Measurements from ENCODE around the gene CHIC2. TPM values are rescaled to one million over a fixed set of nuclear protein-coding genes. Genes with fewer than 3 reads are reported as not detected.

CHIC2 gene
- polyA plus RNA-seq, 1 donor (not counting 4 experiments of a cell fraction or from before 2014, with no cell fraction given), result 21.9 TPM

- no peak for DNase-seq (ENCODE audit: low read depth, low spot score)
- Histone ChIP-seq H3K27me3 (ENCODE audit: control insufficient read depth, extremely low read depth, insufficient read depth, low read length) (peaks cover 62% of the 10 kb centered on the region), H3K9me3 (ENCODE audit: control insufficient read depth, low read depth, low read length) (no peaks in the 10 kb centered on the region), H3K9ac (ENCODE audit: control insufficient read depth, extremely low read depth, insufficient read depth, low read length) (no peak overlapping the region), H3K79me2 (ENCODE audit: control insufficient read depth, insufficient read depth, low read length) (no peaks in the 10 kb centered on the region), H3K27ac (ENCODE audit: control insufficient read depth, insufficient read depth, low read length) (no peak overlapping the region), H3K4me3 (ENCODE audit: control insufficient read depth in 2 of 3, extremely low read depth in 1 of 3, insufficient read depth in 2 of 3, low read depth in 1 of 3, low read length in 3 of 3) (no peak overlapping the region), H3K4me1 (ENCODE audit: control insufficient read depth, extremely low read depth, insufficient read depth, low read length) (peaks cover 24% of the 10 kb centered on the region), H3K9me1 (ENCODE audit: control insufficient read depth, extremely low read depth, insufficient read depth, low read length) (no peaks in the 10 kb centered on the region), H4K20me1 (ENCODE audit: control insufficient read depth, extremely low read depth, insufficient read depth, low read length) (no peaks in the 10 kb centered on the region), H2AFZ (ENCODE audit: control insufficient read depth, low read length) (no peak overlapping the region), H3K4me2 (ENCODE audit: control insufficient read depth, extremely low read depth, insufficient read depth, low read depth, low read length) (no peak overlapping the region), H3K36me3 (ENCODE audit: control insufficient read depth in 2 of 2, extremely low read depth in 1 of 2, insufficient read depth in 2 of 2, low read length in 2 of 2) (no peaks in the 10 kb centered on the region)
- no peak for FAIRE-seq
- dilution Hi-C loops (cut with MboI; ENCODE audit: extremely low pct_ligation_motif_present, low sequenced_read_pairs), result no loop called here
- TF ChIP-seq, protein P1, sequence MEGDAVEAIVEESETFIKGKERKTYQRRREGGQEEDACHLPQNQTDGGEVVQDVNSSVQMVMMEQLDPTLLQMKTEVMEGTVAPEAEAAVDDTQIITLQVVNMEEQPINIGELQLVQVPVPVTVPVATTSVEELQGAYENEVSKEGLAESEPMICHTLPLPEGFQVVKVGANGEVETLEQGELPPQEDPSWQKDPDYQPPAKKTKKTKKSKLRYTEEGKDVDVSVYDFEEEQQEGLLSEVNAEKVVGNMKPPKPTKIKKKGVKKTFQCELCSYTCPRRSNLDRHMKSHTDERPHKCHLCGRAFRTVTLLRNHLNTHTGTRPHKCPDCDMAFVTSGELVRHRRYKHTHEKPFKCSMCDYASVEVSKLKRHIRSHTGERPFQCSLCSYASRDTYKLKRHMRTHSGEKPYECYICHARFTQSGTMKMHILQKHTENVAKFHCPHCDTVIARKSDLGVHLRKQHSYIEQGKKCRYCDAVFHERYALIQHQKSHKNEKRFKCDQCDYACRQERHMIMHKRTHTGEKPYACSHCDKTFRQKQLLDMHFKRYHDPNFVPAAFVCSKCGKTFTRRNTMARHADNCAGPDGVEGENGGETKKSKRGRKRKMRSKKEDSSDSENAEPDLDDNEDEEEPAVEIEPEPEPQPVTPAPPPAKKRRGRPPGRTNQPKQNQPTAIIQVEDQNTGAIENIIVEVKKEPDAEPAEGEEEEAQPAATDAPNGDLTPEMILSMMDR (optimal IDR thresholded peaks at IDR 0.05 in 1 of 3, IDR thresholded peaks at IDR 0.05 in 1 of 3, conservative IDR thresholded peaks at IDR 0.05 in 1 of 3; ENCODE audit: extremely low read depth in 1 of 3, insufficient read depth in 2 of 3, low read length in 3 of 3), result no peak
- TF ChIP-seq EZH2 (IDR thresholded peaks at IDR 0.05; ENCODE audit: low read length), result no peak
Observed at GRCh38 chr4:54094451-54094850, 30.0 kb upstream of the CHIC2 start.

DNA sequence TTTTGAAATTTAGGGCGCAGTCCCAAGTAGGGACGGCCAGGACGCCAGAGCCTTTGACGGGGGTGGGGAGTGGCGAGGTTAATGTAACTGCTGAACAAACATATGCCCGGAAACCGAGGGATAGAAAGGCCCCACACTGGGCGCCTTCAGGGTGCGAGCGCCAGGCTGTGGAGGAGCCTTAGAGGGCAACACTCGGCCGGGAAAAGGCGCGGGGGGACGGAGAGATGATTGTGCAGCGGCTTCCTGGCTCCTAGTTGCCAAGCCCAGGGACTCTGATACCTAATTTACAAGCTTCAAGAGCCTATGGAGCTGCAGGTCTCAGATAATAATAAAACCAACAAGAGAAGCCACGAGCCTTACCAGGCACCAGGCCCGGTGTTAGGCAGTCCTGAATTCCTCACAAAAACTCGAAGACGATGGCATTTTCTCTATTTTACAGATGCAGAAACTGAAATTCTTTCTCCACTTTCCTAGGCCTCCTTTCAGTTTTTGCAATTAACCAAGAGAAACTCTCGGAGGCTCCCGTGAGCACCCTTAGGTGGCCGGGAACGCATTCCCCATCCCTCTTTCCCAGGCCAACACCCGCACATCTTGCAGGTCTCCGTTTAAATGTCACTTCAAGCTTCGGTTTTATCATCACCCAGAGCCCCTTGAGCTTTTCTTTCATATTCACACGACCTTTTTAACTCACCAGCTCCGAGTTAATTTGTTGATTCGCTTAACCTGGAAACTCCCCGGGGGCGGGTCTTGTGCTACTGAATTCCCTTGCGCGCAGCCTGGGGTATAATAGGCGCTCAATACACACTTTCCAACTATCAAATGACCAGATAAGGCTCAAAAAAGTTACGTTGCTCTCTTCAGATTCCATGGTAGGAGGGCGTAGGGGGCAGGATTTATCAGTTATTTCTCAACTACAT lies 29.2 kb upstream of the CHIC2 start:
- Histone ChIP-seq H4K20me1 (ENCODE audit: control insufficient read depth, extremely low read depth, insufficient read depth, low read length) (no peaks in the 10 kb centered on the region), H3K9ac (ENCODE audit: control insufficient read depth, extremely low read depth, insufficient read depth, low read length) (no peak overlapping the region), H3K27me3 (ENCODE audit: control insufficient read depth, extremely low read depth, insufficient read depth, low read length) (peaks cover 54% of the 10 kb centered on the region), H3K79me2 (ENCODE audit: control insufficient read depth, insufficient read depth, low read length) (no peaks in the 10 kb centered on the region), H2AFZ (ENCODE audit: control insufficient read depth, low read length) (no peak overlapping the region), H3K4me1 (ENCODE audit: control insufficient read depth, extremely low read depth, insufficient read depth, low read length) (peaks cover 20% of the 10 kb centered on the region), H3K9me1 (ENCODE audit: control insufficient read depth, extremely low read depth, insufficient read depth, low read length) (no peaks in the 10 kb centered on the region), H3K9me3 (ENCODE audit: control insufficient read depth, low read depth, low read length) (no peaks in the 10 kb centered on the region), H3K36me3 (ENCODE audit: control insufficient read depth in 2 of 2, extremely low read depth in 1 of 2, insufficient read depth in 2 of 2, low read length in 2 of 2) (no peaks in the 10 kb centered on the region), H3K27ac (ENCODE audit: control insufficient read depth, insufficient read depth, low read length) (no peak overlapping the region), H3K4me3 (ENCODE audit: control insufficient read depth in 2 of 3, extremely low read depth in 1 of 3, insufficient read depth in 2 of 3, low read depth in 1 of 3, low read length in 3 of 3) (no peak overlapping the region), H3K4me2 (ENCODE audit: control insufficient read depth, extremely low read depth, insufficient read depth, low read depth, low read length) (no peak overlapping the region)
- FAIRE-seq (no peak), DNase-seq (ENCODE audit: low read depth, low spot score) (no peak)
- dilution Hi-C loops (cut with MboI; ENCODE audit: extremely low pct_ligation_motif_present, low sequenced_read_pairs), result no loop called here
- TF ChIP-seq EZH2 (IDR thresholded peaks at IDR 0.05; ENCODE audit: low read length), result no peak
- TF ChIP-seq, protein P1 (optimal IDR thresholded peaks at IDR 0.05 in 1 of 3, IDR thresholded peaks at IDR 0.05 in 1 of 3, conservative IDR thresholded peaks at IDR 0.05 in 1 of 3; ENCODE audit: extremely low read depth in 1 of 3, insufficient read depth in 2 of 3, low read length in 3 of 3), result no peak
